ENCODE data around the gene FHL3. TPM values are rescaled to one million over a fixed set of nuclear protein-coding genes. Genes with fewer than 3 reads are reported as not detected.

Gene FHL3
- polyA plus RNA-seq, 10 donors, result 66.8 to 174 (median 127) TPM

Other genes starting within 250 kb of the FHL3 start
- gene EPHA10, start 240.4 kb downstream of the FHL3 start, polyA plus RNA-seq (ENCODE audit: insufficient read length in 10 of 10), result under 1 TPM in 5 of 10 donors, not detected in 5; 0.04 to 0.26 (median 0.18) TPM
- gene MANEAL, start 211.7 kb downstream of the FHL3 start, polyA plus RNA-seq (ENCODE audit: insufficient read length in 10 of 10), result 1 to 10 TPM; 2.0 to 5.1 (median 3.0) TPM
- 10 to 100 TPM; 28.1 to 55.2 (median 34.3) TPM for gene C1orf122, start 197.7 kb downstream of the FHL3 start, polyA plus RNA-seq (ENCODE audit: insufficient read length in 10 of 10)
- 1 to 10 TPM; 6.4 to 9.5 (median 7.7) TPM for gene YRDC, start 197.3 kb downstream of the FHL3 start, polyA plus RNA-seq (ENCODE audit: insufficient read length in 10 of 10)
- gene MTF1, start 145.9 kb downstream of the FHL3 start, polyA plus RNA-seq (ENCODE audit: insufficient read length in 10 of 10), result 1 to 10 TPM; 4.8 to 8.0 (median 6.1) TPM
- gene INPP5B, start 58.5 kb downstream of the FHL3 start, polyA plus RNA-seq (ENCODE audit: insufficient read length in 10 of 10), result 10 to 100 TPM in 9 of 10 donors, 1 to 10 TPM in 1; 7.1 to 13.6 (median 10.8) TPM
- gene SF3A3, start 15.5 kb downstream of the FHL3 start, polyA plus RNA-seq (ENCODE audit: insufficient read length in 10 of 10), result 10 to 100 TPM; 38.8 to 75.4 (median 57.2) TPM
- gene UTP11, start 7.2 kb upstream of the FHL3 start, polyA plus RNA-seq (ENCODE audit: insufficient read length in 10 of 10), result 100 to 1,000 TPM in 5 of 10 donors, 10 to 100 TPM in 5; 77.5 to 122 (median 101) TPM
- 1 to 10 TPM in 5 of 10 donors, under 1 TPM in 5; 0.34 to 1.8 (median 0.85) TPM for gene POU3F1, start 41.3 kb upstream of the FHL3 start, polyA plus RNA-seq (ENCODE audit: insufficient read length in 10 of 10)

All from muscle of back (tissue), 10 donors.